AG04450 (cell line): ENCODE results near the gene SET. TPM values are rescaled to one million over a fixed set of nuclear protein-coding genes. Genes with fewer than 3 reads are reported as not detected.
A peak's percentile ranks its signal among the peaks of the same experiment; 100 is the strongest.

Experiments used
- CTCF ChIA-PET: fragments of 300-600, 350-600 bp; formaldehyde crosslinking; extraction: SDS; loops from one replicate; lab custom pipeline; 2022; ENCODE audit warnings: antibody characterized with exemption, inconsistent platforms; lab: Charles Lee
- POLR2A ChIA-PET: fragments of 350-600 bp; formaldehyde crosslinking; extraction: SDS; loops from one replicate; lab custom pipeline; 2021; ENCODE audit warnings: antibody characterized with exemption, inconsistent platforms; lab: Yijun Ruan, JAX
- DNase-seq: peaks from one replicate; pipeline ENCODE4 v3.0.0-alpha.2; 2011; ENCODE audit warnings: low read depth, low spot score
- H3K27ac ChIP-seq: one replicate; pipeline ENCODE4 v1.5.1; 2012; ENCODE audit warnings: low read depth, low read length, control low read depth
- H3K27me3 ChIP-seq: one replicate; pipeline ENCODE4 v1.6.0; 2012; ENCODE audit warnings: low read length; ENCODE audit not compliant: control insufficient read depth, insufficient read depth
- H3K4me3 ChIP-seq: 2 replicates; pipeline ENCODE4 v1.5.1; 2011; ENCODE audit warnings: mild to moderate bottlenecking, low read depth, low read length, control low read depth
- H3K9me3 ChIP-seq: 2 replicates; pipeline ENCODE4 v1.5.1; 2012; ENCODE audit warnings: low read length; ENCODE audit not compliant: control insufficient read depth, insufficient read depth
- CTCF ChIP-seq: IDR thresholded peaks from 2 replicates; pipeline ENCODE4 v1.5.1; 2011; ENCODE audit warnings: low read depth, low read length, control low read depth, inconsistent platforms
- polyA plus RNA-seq: library from polyadenylated mRNA; depleted of rRNA; stranded (reverse); fragments of >200 nt; gene quantifications from 2 replicates; pipeline ENCODE4 v1.2.3, GENCODE V29; 2011

Gene SET
- polyA plus RNA-seq, 1 experiment, result 259 TPM

GRCh38 chr9:128731691-128732090 is 42.7 kb downstream of the SET start:
- no peak overlapping the region for H3K4me3 ChIP-seq
- no peak for DNase-seq
- CTCF ChIA-PET, result interaction anchor here (3.1 kb wide), 1 partner anchor 86 kb away, joined by 22 read pairs; the partner anchor contains the start of gene ENDOG
- no peaks in the 10 kb centered on the region; the same call in 1 of the 2 replicates for H3K9me3 ChIP-seq
- no peak for TF ChIP-seq CTCF
- no peak overlapping the region for H3K27ac ChIP-seq
- no peaks in the 10 kb centered on the region for H3K27me3 ChIP-seq
- POLR2A ChIA-PET, result no interaction called here

GRCh38 chr9:128732576-128732975 is 43.6 kb downstream of the SET start:
- no peak for TF ChIP-seq CTCF
- no peak for DNase-seq
- Histone ChIP-seq H3K9me3 (no peaks in the 10 kb centered on the region; the same call in 1 of the 2 replicates), H3K27me3 (no peaks in the 10 kb centered on the region), H3K4me3 (no peak overlapping the region), H3K27ac (no peak overlapping the region)
- ChIA-PET CTCF (interaction anchor here (0.5 to 3.1 kb wide), 13 partner anchors 8 to 390 kb away, joined by 3 to 22 read pairs (median 4); partner anchors contain the start of genes ENDOG, PKN3 and ZDHHC12), POLR2A (no interaction called here)

DNA sequence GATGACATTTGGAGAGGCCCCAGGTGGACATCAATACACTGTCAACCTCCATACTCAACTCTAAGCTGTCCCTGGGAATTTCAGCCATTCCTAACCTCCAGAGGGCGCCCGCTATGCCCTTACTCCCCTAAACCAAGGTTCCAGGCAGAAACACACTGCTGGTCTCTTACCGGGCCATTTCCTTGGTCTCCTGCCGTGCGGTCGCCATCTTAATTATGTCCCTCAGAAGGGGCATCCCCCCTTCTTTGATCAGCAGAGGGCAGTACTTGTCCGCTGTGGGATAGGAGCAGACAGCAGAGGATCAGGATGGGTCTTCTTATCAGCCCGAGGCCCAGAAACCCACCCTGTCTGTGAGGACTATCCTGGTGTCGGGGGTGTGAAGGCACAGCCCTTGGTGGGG is 44.2 kb downstream of the SET start:
- TF ChIP-seq CTCF, result peak; percentile 83
- peak; percentile 53 for DNase-seq
- ChIA-PET POLR2A (no interaction called here), CTCF (interaction anchor here (0.5 to 3.1 kb wide), 14 partner anchors 9 to 390 kb away, joined by 3 to 22 read pairs (median 4); partner anchors contain the start of genes ENDOG, PKN3 and ZDHHC12)
- H3K4me3 ChIP-seq, result no peak overlapping the region
- no peaks in the 10 kb centered on the region; the same call in 1 of the 2 replicates for H3K9me3 ChIP-seq
- H3K27me3 ChIP-seq, result no peaks in the 10 kb centered on the region
- no peak overlapping the region for H3K27ac ChIP-seq

- DNase-seq, result no peak
- TF ChIP-seq CTCF, result no peak
- Histone ChIP-seq H3K9me3 (no peaks in the 10 kb centered on the region), H3K27ac (no peak overlapping the region), H3K27me3 (no peaks in the 10 kb centered on the region), H3K4me3 (no peak overlapping the region)
- ChIA-PET CTCF (interaction anchor here (1.1 kb wide), 1 partner anchor 83 kb away, joined by 3 read pairs; the partner anchor contains the start of gene ENDOG), POLR2A (no interaction called here)
Observed at GRCh38 chr9:128735373-128735772, 46.4 kb downstream of the SET start.

GRCh38 chr9:128742401-128742800 is 53.4 kb downstream of the SET start:
- Histone ChIP-seq H3K4me3 (no peak overlapping the region), H3K9me3 (no peaks in the 10 kb centered on the region), H3K27me3 (no peaks in the 10 kb centered on the region), H3K27ac (no peak overlapping the region)
- ChIA-PET CTCF (interaction anchor here (1.1 to 1.2 kb wide), 2 partner anchors 10 to 41 kb away, joined by 3 to 4 read pairs; partner anchors contain the start of gene PKN3), POLR2A (no interaction called here)
- no peak for DNase-seq
- TF ChIP-seq CTCF, result no peak
